ENCODE data around the gene CACNA2D2. TPM values are rescaled to one million over a fixed set of nuclear protein-coding genes. Genes with fewer than 3 reads are reported as not detected.
"Not testable (repeated sequence)": the region's sequence is repeated elsewhere in the genome, so short reads cannot be mapped to it uniquely, and the experiment has no call there.

CACNA2D2 gene
- total RNA-seq, 1 experiment from 2014 or later: not detected

DNA sequence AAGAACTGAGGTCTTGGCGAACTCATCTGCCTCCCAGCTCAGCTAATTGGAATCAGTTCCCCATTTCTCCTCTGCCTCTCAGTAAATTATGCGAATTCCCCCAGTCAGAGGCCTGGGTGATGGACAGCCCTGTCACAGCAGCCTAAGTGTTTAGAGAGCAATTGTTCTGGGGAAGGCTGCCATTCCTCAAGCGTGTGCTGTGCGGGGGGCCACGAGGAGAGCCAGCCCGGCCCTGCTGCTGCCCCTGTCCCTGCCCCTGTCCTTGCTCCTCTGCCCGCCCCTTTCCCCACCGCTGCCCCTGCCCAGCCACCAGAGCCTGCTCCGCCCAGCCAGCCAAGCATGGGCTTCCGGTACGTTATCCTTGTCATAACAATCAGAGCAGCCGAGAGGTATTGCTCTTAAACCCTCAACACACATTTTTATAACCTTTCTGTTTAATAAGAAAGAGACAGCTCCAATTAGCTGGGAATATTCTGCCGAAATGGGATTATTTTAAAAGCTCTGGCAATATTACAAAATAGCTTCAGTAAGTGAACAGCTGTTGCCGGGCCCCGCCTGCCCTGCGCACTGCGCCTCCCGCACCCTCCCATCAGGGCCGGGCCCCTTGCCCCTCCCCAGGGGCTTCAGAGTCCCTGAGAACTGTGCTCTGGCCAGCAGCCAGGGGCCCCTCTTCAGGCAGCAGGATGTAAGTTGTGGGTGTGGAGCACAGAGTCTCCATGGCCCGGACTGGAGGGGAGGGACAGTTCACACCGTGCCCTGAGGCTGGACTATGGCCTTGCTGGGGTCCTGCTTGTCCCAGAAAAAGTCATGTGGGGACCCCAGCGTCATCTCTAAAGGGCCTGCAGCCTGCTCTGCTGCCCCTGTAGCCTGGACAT, 12.4 kb upstream of the CACNA2D2 start:
- Histone ChIP-seq H3K4me1 (replicated peaks; ENCODE audit: insufficient read depth) (no peaks in the 10 kb centered on the region), H3K36me3 (ENCODE audit: low read depth) (no peaks in the 10 kb centered on the region), H3K4me2 (no peak overlapping the region), H2AFZ (no peak overlapping the region), H3K79me2 (ENCODE audit: low read depth) (no peaks in the 10 kb centered on the region), H3K27ac (no peak overlapping the region), H3F3A (ENCODE audit: insufficient read depth, low read depth) (no peaks in the 10 kb centered on the region), H3K27me3 (ENCODE audit: insufficient read depth, low read depth) (peaks cover 78% of the 10 kb centered on the region), H3K9me3 (ENCODE audit: insufficient read depth, low read depth) (no peaks in the 10 kb centered on the region), H3K9me2 (ENCODE audit: insufficient read depth) (no peaks in the 10 kb centered on the region), H4K20me1 (ENCODE audit: insufficient read depth) (no peaks in the 10 kb centered on the region), H3K4me3 (no peak overlapping the region)
- intact Hi-C loops (cut with micrococcal nuclease; ENCODE audit: unreplicated experiment): no loop called here
- no TSS peak for BruUV-seq (replicated peaks)
- POLR2A ChIA-PET (ENCODE audit: unreplicated experiment): no interaction called here
- no peak for TF ChIP-seq EZH2 (IDR thresholded peaks at IDR 0.05; ENCODE audit: low read depth)
- TF ChIP-seq, protein P1, sequence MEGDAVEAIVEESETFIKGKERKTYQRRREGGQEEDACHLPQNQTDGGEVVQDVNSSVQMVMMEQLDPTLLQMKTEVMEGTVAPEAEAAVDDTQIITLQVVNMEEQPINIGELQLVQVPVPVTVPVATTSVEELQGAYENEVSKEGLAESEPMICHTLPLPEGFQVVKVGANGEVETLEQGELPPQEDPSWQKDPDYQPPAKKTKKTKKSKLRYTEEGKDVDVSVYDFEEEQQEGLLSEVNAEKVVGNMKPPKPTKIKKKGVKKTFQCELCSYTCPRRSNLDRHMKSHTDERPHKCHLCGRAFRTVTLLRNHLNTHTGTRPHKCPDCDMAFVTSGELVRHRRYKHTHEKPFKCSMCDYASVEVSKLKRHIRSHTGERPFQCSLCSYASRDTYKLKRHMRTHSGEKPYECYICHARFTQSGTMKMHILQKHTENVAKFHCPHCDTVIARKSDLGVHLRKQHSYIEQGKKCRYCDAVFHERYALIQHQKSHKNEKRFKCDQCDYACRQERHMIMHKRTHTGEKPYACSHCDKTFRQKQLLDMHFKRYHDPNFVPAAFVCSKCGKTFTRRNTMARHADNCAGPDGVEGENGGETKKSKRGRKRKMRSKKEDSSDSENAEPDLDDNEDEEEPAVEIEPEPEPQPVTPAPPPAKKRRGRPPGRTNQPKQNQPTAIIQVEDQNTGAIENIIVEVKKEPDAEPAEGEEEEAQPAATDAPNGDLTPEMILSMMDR (conservative IDR thresholded peaks at IDR 0.05): no peak
- no peak for DNase-seq
- CTCF ChIA-PET: no interaction called here

DNA sequence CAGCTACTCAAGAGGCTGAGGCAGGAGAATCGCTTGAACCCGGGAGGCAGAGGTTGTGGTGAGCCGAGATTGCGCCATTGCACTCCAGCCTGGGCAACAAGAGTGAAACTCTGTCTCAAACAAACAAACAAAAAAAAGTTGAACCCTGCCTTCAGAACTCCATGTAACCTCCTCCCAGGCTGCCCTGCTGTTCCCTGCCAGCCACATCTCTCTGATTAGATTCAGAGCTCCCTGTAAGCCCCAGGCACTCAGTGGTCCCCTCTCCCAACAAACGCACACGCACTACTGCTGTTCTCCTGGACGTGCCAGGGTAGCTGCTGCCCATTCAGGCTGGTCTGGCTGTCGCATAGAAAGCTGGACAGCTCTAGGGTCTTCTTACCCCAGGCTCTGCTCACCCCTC, 9.5 kb upstream of the CACNA2D2 start:
- H3K79me2 ChIP-seq (ENCODE audit: low read depth); CTCF ChIA-PET; H4K20me1 ChIP-seq (ENCODE audit: insufficient read depth); H3F3A ChIP-seq (ENCODE audit: insufficient read depth, low read depth); H3K4me3 ChIP-seq; POLR2A ChIA-PET (ENCODE audit: unreplicated experiment); DNase-seq; H3K27ac ChIP-seq; H3K4me2 ChIP-seq; intact Hi-C loops (cut with micrococcal nuclease; ENCODE audit: unreplicated experiment); BruUV-seq (replicated peaks); H3K9me3 ChIP-seq (ENCODE audit: insufficient read depth, low read depth); H3K36me3 ChIP-seq (ENCODE audit: low read depth); H3K9me2 ChIP-seq (ENCODE audit: insufficient read depth); H2AFZ ChIP-seq; H3K4me1 ChIP-seq (replicated peaks; ENCODE audit: insufficient read depth): not testable (repeated sequence)
- H3K27me3 ChIP-seq (ENCODE audit: insufficient read depth, low read depth): peaks cover 96% of the 10 kb centered on the region

DNA sequence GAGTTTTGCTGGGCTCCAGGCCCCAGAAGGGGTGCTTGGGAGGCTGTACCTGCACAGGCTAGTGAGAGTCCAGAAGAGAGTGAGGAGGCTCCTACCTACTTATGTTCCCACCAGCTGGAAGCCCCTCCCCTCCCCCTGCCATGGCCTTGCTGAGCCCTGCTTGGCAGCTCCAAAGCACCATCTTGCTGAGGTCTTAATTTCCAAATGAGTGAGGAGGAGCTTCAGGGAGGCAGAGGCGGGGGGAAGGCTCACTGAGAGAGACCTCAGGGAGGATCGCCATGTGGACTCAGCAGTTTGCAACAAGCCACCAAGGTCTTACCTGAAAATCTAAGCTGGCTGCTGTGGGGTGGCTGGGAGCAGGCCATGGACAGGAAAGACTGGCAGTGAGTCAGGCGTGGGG, 8.7 kb upstream of the CACNA2D2 start:
- no peaks in the 10 kb centered on the region for H3K79me2 ChIP-seq (ENCODE audit: low read depth)
- CTCF ChIA-PET: no interaction called here
- no TSS peak for BruUV-seq (replicated peaks)

More for the DNA sequence above, 8.7 kb upstream of the CACNA2D2 start:
- H3K4me3 ChIP-seq: no peak overlapping the region
- intact Hi-C loops (cut with micrococcal nuclease; ENCODE audit: unreplicated experiment): no loop called here
- H3K4me2 ChIP-seq: no peak overlapping the region
- POLR2A ChIA-PET (ENCODE audit: unreplicated experiment): no interaction called here
- no peak for DNase-seq
- H3K4me1 ChIP-seq (replicated peaks; ENCODE audit: insufficient read depth): no peaks in the 10 kb centered on the region
- H3F3A ChIP-seq (ENCODE audit: insufficient read depth, low read depth): no peaks in the 10 kb centered on the region
- no peaks in the 10 kb centered on the region for H3K9me2 ChIP-seq (ENCODE audit: insufficient read depth)
- no peak overlapping the region for H2AFZ ChIP-seq
- no peaks in the 10 kb centered on the region for H4K20me1 ChIP-seq (ENCODE audit: insufficient read depth)
- no peaks in the 10 kb centered on the region for H3K9me3 ChIP-seq (ENCODE audit: insufficient read depth, low read depth)
- TF ChIP-seq, protein P1 (conservative IDR thresholded peaks at IDR 0.05): no peak
- no peak for TF ChIP-seq EZH2 (IDR thresholded peaks at IDR 0.05; ENCODE audit: low read depth)
- peaks cover 97% of the 10 kb centered on the region for H3K27me3 ChIP-seq (ENCODE audit: insufficient read depth, low read depth)
- H3K27ac ChIP-seq: no peak overlapping the region
- H3K36me3 ChIP-seq (ENCODE audit: low read depth): no peaks in the 10 kb centered on the region

All from PC-9 (cell line).